Ascending aorta (tissue), 2 donors: Measurements from ENCODE around the gene SULF2. TPM values are rescaled to one million over a fixed set of nuclear protein-coding genes. Genes with fewer than 3 reads are reported as not detected.

Experiments
- DNase-seq, 2 donors: peaks; one replicate each; pipeline ENCODE4 v3.0.0-alpha.2; 2019; ENCODE audit warnings: low spot score in 2 of 2
- H3K27ac ChIP-seq, 2 donors: fragments of 200-600 bp; sonication (generic); one replicate each; pipeline ENCODE4 v1.5.1; 2016 to 2017; ENCODE audit warnings: mild to moderate bottlenecking in 1 of 2
- H3K27me3 ChIP-seq: fragments of 200-600 bp; sonication (generic); one replicate; pipeline ENCODE4 v1.5.1; 2017
- H3K36me3 ChIP-seq, 2 donors: fragments of 200-600 bp; sonication (generic); one replicate each; pipeline ENCODE4 v1.5.1; 2016
- H3K4me1 ChIP-seq, 2 donors: fragments of 200-600 bp; sonication (generic); one replicate each; pipeline ENCODE4 v1.5.1; 2016 to 2017; ENCODE audit warnings: mild to moderate bottlenecking in 1 of 2
- H3K4me3 ChIP-seq, 2 donors: fragments of 200-600 bp; sonication (generic); one replicate each; pipeline ENCODE4 v1.5.1; 2016 to 2017; ENCODE audit warnings: mild to moderate bottlenecking in 1 of 2
- H3K9me3 ChIP-seq, 2 donors: fragments of 200-600 bp; sonication (generic); one replicate each; pipeline ENCODE4 v1.5.1; 2016
- CTCF ChIP-seq, 3 experiments: fragments of 200-600 bp in 2 of 3; fragments of 450-650 bp in 1 of 3; sonication (generic) in 2 of 3; IDR thresholded peaks; one replicate each; pipeline ENCODE4 v1.5.1; 2016 to 2019; ENCODE audit warnings: antibody characterized with exemption in 3 of 3, mild to moderate bottlenecking in 1 of 3, moderate library complexity in 1 of 3
- intact Hi-C: fragments of 100-400 bp; cut with DNase I; formaldehyde crosslinking; loops from one replicate; pipeline ENCODE4 v1.15.1; 2023
- total RNA-seq: library from RNA; depleted of rRNA; stranded (reverse); fragments of >200 nt; gene quantifications from one replicate; pipeline ENCODE4 v1.1.0, GENCODE V29; 2016

The SULF2 gene
- total RNA-seq, 1 donor from 2014 or later, result 194 TPM

GRCh38 chr20:47655635-47656034 is 129.6 kb downstream of the SULF2 start:
- no peak for DNase-seq
- Histone ChIP-seq H3K4me3 (no peak overlapping the region), H3K27me3 (no peaks in the 10 kb centered on the region), H3K9me3 (no peaks in the 10 kb centered on the region), H3K36me3 (peaks cover 50 to 72% of the 10 kb centered on the region in 2 donors), H3K4me1 (no peaks in the 10 kb centered on the region), H3K27ac (no peak overlapping the region)
- intact Hi-C loops, result no loop called here
- TF ChIP-seq CTCF (IDR thresholded peaks at IDR 0.05), result no peak

DNA sequence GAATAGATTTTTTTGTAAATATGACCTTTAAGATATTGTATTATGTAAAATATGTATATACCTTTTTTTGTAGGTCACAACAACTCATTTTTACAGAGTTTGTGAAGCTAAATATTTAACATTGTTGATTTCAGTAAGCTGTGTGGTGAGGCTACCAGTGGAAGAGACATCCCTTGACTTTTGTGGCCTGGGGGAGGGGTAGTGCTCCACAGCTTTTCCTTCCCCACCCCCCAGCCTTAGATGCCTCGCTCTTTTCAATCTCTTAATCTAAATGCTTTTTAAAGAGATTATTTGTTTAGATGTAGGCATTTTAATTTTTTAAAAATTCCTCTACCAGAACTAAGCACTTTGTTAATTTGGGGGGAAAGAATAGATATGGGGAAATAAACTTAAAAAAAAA is 130.9 kb downstream of the SULF2 start:
- no peak for DNase-seq
- Histone ChIP-seq H3K4me1 (no peaks in the 10 kb centered on the region), H3K36me3 (peaks cover 56 to 76% of the 10 kb centered on the region in 2 donors), H3K4me3 (no peak overlapping the region), H3K27me3 (no peaks in the 10 kb centered on the region), H3K9me3 (no peaks in the 10 kb centered on the region), H3K27ac (no peak overlapping the region)
- intact Hi-C loops, result no loop called here
- no peak for TF ChIP-seq CTCF (IDR thresholded peaks at IDR 0.05)

- no peak for TF ChIP-seq CTCF (IDR thresholded peaks at IDR 0.05)
- no peak overlapping the region for H3K4me3 ChIP-seq
- DNase-seq, result no peak
- H3K27me3 ChIP-seq, result no peaks in the 10 kb centered on the region
- intact Hi-C loops, result no loop called here
- H3K36me3 ChIP-seq, result peaks cover 61 to 76% of the 10 kb centered on the region in 2 donors
- H3K27ac ChIP-seq, result no peak overlapping the region
- H3K9me3 ChIP-seq, result no peaks in the 10 kb centered on the region
- no peaks in the 10 kb centered on the region for H3K4me1 ChIP-seq
Observed at GRCh38 chr20:47653869-47654268, 131.4 kb downstream of the SULF2 start.

DNA sequence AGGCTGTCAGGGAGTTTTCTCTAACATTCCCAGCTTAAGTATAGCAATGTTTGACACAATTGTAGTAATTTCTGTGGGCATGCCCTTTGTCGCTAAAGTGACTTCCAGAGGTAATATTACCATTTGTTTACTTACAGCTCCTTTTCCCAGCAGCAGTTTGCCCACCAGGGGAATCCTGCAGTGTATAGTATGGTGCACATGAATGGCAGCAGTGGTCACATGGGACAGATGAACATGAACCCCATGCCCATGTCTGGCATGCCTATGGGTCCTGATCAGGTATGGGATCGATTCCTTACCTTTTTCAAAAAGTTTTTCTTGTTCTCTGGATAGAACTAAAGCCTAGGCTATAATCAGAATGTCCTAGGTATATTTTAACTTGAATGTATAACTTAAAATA is 132.5 kb downstream of the SULF2 start:
- H3K36me3 ChIP-seq, result peaks cover 57 to 78% of the 10 kb centered on the region in 2 donors
- H3K4me1 ChIP-seq, result no peaks in the 10 kb centered on the region
- no peak overlapping the region for H3K4me3 ChIP-seq
- H3K27ac ChIP-seq, result no peak overlapping the region
- TF ChIP-seq CTCF (IDR thresholded peaks at IDR 0.05), result no peak
- intact Hi-C loops, result no loop called here
- no peaks in the 10 kb centered on the region for H3K27me3 ChIP-seq
- no peaks in the 10 kb centered on the region for H3K9me3 ChIP-seq
- DNase-seq, result no peak

GRCh38 chr20:47652301-47652700 is 133.0 kb downstream of the SULF2 start:
- no peak overlapping the region for H3K27ac ChIP-seq
- H3K4me3 ChIP-seq, result no peak overlapping the region
- no peaks in the 10 kb centered on the region for H3K9me3 ChIP-seq
- no peaks in the 10 kb centered on the region for H3K27me3 ChIP-seq
- intact Hi-C loops, result no loop called here
- peaks cover 58 to 75% of the 10 kb centered on the region in 2 donors for H3K36me3 ChIP-seq
- DNase-seq, result no peak
- TF ChIP-seq CTCF (IDR thresholded peaks at IDR 0.05), result no peak
- H3K4me1 ChIP-seq, result no peaks in the 10 kb centered on the region

- no peaks in the 10 kb centered on the region for H3K4me1 ChIP-seq
- peaks cover 66 to 86% of the 10 kb centered on the region in 2 donors for H3K36me3 ChIP-seq
- intact Hi-C loops, result no loop called here
- no peak for TF ChIP-seq CTCF (IDR thresholded peaks at IDR 0.05)
- H3K9me3 ChIP-seq, result no peaks in the 10 kb centered on the region
- H3K27me3 ChIP-seq, result no peaks in the 10 kb centered on the region
- no peak for DNase-seq
- H3K4me3 ChIP-seq, result no peak overlapping the region
- H3K27ac ChIP-seq, result no peak overlapping the region
Observed at GRCh38 chr20:47648943-47649342, 136.3 kb downstream of the SULF2 start.
